Esophagus squamous epithelium (tissue), 4 donors: ENCODE results near the gene IGDCC3.

ENCODE experiments used
- CTCF ChIP-seq, 6 experiments: fragments of 450-650 bp in 4 of 6; fragments of 200-600 bp in 2 of 6; sonication (generic) in 2 of 6; IDR thresholded peaks; one replicate each; pipeline ENCODE4 v1.5.1; 2016 to 2019; ENCODE audit warnings: antibody characterized with exemption in 6 of 6, mild to moderate bottlenecking in 4 of 6, moderate library complexity in 4 of 6
- POLR2A ChIP-seq, 4 donors: fragments of 450-650 bp; IDR thresholded peaks; one replicate each; pipeline ENCODE4 v1.6.1; 2017; ENCODE audit warnings: antibody characterized with exemption in 4 of 4, mild to moderate bottlenecking in 4 of 4, moderate library complexity in 3 of 4

GRCh38 chr15:65374821-65375401 lies 2.9 kb downstream of the IGDCC3 start:
- no peak for TF ChIP-seq CTCF (IDR thresholded peaks at IDR 0.05)
- TF ChIP-seq POLR2A (IDR thresholded peaks at IDR 0.05) = no peak
